Measurements from ENCODE around the gene FUBP3.
"Not testable (repeated sequence)": the region's sequence is repeated elsewhere in the genome, so short reads cannot be mapped to it uniquely, and the experiment has no call there.

The FUBP3 gene

DNA sequence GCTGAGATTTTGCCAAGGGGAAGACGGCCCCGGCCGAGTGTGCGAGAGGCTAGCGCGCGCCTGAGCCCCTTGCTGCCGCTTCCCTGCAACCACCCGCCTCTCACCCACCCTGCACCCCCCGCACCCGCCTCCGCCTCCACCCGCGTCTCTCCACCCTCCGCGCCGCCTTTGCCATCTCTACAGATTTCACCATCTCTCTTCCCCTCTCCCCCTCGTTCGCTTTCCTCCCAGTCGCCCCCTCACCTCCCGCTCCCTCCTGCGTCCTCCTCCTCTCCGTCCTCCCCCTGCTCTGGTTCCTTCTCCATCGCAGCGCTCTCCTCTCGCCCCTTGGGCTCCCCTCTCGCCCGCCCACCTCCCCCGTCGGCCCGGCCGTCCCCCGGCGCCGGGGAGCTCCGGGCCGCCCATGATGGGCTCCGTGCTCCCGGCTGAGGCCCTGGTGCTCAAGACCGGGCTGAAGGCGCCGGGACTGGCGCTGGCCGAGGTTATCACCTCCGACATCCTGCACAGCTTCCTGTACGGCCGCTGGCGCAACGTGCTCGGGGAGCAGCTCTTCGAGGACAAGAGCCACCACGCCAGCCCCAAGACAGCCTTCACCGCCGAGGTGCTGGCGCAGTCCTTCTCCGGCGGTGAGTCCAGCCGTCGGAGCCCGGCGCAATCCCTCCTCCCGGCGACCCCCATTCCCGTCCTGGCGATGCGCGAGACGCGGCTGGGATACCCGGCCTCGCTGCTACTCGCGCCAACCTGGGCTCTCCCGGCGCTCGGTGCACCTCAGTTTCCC is 85.1 kb downstream of the FUBP3 start, which contains the start of gene PRDM12:
Gene PRDM12, plus strand, starts transcription at position 344 of the 778 bp plus-strand sequence. Its CDS starts 60 bp downstream, at position 404.
- DNase-seq = no peak

DNA sequence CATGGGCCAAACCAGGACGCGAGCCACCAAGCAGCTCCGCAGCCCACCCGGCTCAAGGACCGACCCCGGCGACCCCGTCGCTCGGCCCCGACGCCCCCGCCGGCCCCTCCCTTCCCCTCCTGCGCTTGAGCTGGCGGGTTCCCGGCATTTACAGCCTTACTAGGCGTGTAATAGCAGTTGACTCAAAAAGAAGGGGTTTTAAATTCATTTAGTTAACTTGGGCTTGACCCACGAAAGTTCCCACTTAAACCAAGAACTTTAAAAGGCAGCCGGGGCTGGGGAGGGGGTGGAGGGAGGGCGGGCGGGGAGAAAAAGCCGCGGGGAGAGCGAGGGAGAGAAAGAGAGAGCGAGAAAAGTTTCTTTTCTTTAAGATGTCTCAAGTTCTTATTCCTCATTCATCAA is 85.7 kb downstream of the FUBP3 start:
- DNase-seq = no peak

DNA sequence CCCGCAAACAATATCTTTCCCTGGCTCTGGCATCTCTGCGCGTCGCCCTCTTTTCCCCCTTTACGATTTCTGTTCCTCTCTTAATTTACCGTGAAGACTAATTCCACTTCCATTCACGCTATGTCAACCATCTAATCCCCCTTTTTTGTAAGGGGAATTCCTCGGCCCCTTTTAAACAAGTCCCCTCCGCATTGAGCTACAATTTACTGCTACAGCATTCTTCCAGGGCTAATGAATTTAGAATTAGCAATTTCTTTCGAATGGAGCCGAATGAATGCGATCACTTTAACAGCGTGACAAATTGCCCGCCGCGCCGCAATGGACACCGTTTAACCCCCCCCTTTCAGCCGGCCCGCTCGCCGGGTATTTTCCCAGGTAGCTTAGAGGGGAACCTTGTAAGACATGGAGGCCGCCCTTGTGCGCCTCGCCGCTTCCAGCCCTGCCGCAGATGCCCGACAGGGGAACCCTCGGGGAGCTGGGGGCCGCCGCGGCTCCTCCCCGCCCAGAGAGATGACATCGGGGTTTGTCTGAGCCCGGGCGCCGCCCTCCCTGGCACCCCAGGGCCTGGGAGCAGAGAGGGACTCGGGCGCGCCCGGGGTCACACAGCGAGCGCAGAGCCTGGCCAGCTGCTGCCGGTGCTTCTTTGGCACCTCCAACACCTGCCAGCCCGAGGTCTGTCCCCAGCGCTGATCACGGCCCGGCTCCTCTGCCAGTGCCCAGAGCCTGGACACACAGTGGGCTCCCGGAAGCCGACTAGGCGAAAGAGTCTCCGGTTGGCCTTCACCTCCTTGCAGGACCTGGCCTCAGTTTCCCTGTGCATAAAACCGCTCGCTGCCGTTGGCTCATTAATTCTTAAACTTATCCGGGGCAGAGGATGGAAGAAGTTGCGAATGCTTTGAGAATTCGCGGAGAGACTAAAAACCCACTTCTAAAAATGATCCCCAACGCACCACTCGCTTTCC is 86.3 kb downstream of the FUBP3 start:
- no peak for DNase-seq

DNA sequence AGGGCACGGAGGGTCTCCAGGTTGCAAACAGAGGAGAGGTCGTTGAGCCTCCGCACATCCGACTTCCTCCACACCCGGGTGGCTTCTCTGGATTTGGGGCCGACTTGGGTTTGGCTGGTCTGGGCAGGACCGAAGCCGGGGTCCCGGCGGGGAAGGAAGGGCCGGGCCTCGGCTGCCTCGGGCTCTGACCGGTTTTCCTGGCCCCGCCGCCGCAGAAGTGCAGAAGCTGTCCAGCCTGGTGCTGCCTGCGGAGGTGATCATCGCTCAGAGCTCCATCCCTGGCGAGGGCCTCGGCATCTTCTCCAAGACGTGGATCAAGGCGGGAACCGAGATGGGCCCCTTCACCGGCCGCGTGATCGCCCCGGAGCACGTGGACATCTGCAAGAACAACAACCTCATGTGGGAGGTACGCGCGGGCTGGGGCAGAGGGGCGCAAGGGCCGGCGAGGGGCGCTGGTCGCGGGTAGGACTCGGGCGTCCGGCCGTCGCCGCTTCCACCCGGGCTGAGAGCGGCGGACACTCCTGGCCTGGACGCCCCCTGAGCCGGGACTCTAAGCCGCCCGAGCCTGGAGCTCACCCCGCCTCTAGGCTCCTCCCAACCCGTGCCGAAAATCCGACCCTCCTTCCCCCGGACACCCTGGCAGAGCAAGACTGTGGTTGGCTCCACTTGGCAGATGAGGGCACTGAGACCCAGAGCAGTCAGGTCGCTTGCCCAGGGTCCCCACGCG is 87.2 kb downstream of the FUBP3 start:
- no peak for DNase-seq

DNA sequence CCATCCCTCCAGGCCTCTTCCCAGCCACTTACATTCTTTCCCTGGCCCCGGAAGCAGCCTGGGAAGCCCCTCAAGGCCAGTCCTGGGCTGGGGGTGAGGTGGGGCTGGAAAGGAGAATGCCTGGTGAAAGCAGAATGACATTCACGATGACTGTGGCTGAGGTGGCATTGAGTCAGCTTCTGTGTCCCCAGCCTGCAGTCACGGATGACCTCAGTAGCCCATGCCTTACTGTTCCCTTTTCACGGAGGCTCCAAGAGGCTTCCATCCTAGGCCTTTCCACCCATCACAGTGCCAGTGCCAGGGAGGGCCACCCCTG is 87.7 kb downstream of the FUBP3 start:
- DNase-seq = no peak

DNA sequence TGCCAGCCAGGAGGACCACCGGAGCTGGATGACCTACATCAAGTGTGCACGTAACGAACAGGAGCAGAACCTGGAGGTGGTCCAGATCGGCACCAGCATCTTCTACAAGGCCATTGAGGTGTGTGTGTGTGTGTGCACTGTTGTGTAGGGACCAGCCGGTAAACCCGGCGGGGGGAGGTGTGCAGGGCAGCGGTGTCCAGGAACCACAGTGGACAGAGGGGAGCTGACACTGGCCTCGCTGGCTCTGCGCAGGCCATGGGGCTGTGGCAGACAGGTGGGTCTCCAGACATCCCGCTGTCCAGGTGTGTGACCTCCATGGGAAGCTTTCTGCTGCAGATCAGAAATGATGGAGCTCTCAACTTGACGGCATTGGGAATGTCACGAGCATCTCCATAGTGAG is 88.8 kb downstream of the FUBP3 start:
- no peak for DNase-seq

DNA sequence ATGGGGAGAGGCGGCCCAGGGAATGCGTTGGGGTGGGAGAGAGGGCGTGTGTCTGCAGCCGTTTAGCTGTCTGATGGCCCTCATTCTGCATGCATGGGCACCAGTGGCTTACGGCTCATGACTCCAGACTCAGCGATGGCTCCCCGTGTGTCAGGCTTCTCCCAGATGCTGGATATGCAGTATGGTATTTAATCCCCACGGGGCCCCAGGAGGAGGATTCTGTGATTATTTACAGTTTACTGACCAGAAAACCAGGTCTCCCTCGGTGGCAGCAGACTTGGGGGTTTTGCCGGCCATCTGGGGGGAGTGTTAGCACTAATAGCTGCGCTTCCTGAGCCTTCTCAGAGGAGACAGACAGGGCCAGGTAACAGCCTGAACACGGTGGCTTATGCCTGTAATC is 89.3 kb downstream of the FUBP3 start:
- DNase-seq = no peak

DNA sequence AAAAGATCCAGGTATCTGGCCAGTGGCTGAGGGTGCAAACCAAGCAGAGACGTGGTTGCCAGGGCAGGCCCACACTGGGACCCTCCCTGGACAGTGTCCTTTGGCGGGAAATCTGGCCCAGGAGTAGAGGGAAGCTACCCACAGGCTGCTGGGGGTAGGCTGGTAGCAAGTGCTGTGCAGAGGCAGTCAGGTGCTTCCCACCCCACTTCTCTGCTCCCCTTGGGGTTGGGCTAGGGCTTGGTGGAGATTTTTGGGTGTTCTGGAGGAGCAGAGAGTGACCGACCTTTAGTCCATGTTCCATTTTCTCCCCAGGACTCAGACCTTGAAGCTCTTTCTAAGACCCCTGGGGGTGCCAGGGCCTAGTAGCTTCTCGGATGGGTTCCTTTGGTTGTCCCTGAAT is 90.6 kb downstream of the FUBP3 start:
- DNase-seq = no peak

DNA sequence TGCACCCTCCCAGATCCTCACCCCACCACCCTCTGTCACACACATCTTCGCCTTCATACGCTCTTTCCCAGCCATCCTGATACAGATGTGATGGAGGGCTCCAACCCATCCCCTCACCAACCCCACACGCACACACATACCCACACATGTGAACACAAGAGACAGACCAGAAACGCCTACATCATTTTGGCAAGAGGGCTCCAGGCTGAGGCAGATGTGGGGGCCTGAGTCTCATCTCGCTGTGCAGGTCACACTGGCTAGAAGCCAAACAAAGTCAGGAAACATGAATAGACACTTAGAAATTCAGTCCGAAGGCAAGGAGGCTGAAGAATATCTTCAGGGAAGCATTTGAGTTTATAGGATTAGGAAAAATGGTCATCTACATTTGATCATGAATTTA is 91.3 kb downstream of the FUBP3 start:
- DNase-seq = no peak

DNA sequence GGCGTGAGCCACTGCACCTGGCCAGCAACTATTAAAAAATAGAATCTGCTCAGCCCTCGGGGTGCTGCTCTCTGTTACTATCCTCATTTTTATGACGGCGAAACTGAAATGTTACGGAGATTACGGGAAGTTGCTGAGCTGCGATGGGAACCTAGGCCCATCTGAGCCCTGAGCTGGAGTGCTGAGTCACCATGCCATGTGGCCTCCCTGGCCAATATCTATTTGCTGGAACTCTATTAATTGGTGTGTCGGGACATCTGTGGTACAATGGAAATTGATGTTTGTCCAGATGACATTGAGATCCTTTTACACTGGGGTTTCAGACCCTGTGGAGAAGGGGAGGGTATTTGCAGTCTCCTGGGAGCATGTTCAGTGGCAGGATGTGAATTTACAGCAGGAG is 93.1 kb downstream of the FUBP3 start:
- no peak for DNase-seq

DNA sequence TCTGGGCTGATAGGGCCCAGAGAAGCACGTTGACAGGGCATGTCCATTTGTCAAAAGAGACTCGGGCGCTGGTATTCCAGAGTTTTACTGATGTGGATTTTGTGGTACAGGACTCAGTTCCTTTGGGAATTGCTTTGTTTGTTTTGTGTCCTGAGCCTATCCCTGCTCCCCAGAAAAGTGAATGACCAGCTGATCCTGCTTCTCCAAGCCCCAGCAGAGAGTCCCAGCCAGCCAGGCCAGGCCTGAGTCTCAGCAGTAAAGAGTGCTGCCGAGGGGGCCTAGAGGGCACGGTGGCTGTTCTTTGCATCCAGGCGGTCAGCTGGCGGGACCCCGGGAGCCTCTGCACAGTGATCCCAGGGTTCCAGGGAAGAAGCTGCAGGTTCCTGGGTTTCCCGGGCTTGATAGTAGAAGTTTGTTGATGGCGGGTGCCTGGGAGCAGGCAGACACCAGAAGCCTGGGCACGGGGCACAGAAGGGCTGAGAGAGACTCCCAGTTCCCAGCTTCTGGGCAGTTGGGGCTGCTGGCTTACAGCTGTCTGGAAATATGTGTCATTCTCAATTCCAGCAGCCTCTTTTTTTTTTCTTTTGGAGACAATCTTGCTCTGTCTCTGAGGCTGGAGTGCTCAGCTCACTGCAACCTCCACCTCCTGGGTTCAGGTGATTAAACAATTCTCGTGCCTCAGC is 93.7 kb downstream of the FUBP3 start:
- no peak for DNase-seq

DNA sequence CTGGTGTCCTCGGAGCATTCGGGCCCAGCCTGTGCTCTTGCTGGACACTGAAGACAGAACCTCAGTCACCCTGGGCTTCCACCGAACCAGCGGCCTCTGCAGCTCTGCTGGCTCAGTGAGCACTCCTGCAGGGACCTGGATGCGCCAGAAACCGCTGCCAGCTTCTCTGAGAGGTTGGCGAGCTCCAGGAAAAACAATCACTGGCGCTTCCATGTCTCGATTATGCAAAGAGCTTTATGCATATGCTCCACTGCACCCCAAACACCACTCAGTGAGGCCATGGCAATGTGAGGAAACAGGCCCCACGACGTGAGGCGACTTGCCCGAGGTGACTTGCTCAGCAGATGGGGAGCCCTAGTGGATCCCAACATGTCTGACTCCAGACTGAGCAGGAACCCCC is 96.0 kb downstream of the FUBP3 start:
- DNase-seq = no peak

DNA sequence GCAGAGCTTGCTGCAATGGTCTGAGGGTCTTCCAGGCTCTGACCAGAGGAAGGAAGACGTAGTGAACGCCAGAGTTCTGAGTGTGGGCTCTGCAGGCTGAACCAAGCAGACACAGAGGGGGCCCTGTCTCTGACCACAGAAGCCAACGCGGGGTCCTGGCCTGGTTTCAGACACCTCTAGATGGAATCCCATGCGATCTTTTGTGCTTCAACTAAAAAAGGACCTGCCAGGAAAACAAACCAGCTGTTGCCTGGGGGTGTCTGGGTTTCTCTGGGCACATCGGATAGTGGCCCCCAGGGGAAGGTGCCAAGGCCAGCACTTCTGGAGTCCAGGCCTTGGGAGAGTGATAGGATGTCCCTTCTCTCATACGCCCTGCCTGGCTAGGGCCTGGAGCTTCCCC is 97.9 kb downstream of the FUBP3 start:
- no peak for DNase-seq

DNA sequence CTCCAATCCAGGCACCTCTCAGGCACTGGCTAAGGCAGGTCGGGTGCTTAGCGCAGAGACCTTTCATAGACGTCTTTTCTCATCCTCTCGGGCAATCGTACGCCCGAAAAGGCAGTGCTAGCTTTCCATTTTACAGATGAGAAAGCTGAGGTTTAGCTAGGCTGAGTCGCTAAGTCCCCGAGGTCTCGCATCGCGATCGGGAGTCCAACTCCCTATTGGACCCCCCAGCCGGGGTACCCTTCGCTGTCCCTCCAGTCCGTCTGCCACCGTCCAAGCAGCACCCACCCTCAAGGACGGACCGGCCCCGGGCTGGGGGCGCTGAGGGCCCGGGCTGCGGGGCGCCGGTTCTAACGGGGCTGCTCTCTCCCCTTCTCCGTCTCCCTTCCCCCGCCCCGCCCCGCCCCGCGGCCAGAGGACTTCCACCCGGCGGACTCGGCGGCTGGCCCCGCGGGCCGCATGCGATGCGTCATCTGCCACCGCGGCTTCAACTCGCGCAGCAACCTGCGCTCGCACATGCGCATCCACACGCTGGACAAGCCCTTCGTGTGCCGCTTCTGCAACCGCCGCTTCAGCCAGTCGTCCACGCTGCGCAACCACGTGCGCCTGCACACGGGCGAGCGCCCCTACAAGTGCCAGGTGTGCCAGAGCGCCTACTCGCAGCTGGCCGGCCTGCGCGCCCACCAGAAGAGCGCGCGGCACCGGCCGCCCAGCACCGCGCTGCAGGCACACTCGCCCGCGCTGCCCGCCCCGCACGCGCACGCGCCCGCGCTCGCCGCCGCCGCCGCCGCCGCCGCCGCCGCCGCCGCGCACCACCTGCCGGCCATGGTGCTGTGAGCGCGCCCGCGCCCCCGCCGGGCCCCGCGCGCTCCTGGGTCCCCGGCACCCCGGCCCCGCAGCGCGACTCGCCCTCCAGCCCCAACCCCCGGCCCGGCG is 101.7 kb downstream of the FUBP3 start:
- peak; percentile 47 for DNase-seq

DNA sequence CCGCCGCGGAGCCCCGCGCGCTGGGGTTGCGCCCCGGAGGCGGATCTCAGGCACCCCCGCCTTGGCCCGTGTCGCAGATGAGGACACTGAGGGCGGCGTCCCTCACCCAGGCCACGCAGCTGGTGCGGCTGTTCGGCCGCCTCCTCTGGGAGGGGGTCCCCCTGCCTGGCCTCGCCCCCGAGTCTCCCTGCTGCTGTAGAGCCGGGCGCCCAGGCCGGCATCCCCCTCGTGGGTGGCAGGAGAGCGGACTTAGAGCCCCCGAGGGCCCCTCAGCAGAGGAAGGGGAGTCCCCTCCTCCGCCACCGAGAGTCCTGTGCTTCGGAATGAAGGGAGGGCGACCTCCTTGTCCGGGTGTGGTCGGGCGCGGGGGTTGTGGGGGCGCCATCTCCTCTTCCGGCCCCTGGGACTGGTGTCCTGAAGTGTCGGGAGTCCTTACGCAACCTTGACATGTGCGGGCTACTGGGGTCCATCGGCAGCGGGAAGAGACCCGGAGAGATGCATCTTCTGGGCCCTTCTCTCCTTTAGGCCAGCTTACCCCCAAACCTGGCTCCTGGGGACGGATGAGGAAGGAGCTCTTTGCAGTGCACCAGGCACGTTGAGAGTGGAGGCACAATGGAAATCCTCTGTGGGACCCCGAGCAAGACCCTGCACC is 102.5 kb downstream of the FUBP3 start:
- DNase-seq = no peak

DNA sequence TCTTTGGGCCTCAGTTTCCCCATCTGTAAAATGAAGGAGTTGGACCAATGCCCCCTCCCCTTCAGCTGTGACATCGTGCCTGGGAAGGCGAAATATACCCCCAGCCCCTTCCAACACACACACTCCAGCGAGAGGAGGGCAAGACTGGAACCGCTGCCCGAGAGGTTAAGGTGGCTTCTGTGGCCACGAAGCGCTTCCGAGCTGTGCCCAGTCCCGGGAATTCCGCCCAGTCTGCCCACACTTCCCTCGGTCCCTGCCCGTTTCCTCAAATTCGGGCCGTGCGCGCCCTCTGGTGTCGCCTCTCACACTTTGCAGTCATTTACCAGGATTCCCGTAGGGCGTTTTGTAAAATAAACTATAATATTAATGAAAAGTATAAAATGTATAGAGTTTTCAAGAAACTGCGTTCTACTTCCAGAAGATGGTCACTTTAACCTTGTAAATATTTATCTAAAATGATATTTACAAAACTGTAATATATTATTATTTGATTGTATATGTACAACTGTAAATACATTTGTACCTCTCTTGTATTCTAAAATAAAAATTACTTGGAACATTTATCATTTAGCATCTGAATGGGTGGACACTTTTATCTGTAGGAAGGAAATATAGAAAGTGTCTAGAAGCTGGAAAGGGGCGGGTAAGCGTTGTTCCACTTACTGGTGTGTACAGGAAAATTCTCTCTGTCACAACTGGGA is 103.2 kb downstream of the FUBP3 start:
- peak; percentile 55 for DNase-seq

DNA sequence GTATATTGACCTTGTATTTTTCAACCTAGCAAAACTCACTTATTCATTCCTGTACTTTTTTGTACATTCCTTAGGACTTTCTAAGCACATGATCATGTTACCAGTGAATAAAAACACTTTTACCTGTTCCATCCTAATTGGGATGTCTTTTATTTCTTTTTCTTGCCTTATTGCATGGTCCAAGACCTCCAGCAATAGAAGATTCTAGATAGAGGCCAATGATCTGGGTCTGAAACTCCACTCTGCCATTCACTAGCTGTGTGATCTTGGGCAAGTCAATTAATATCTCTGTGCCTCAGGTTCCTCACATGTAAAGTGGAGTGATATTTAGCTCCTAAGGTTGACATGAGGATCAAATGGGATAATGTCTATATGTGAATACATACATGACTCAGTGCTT is 105.7 kb downstream of the FUBP3 start:
- DNase-seq = no peak

DNA sequence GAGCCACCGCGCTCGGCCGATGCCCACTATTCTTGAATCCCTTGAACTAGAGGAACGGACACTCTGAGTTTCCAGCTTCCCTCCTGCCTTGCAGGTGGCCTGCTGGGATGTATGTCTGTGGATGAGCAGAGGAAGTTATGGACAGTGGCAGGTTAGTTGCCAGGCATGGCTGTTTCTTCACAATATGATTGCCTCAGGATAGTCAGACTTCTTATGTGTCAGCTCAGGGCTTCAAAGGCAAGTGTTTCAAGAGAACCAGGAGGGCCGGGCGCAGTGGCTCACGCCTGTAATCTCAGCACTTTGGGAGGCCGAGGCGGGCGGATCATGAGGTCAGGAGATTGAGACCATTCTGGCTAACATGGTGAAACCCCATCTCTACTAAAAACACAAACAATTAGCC is 106.6 kb downstream of the FUBP3 start:
- DNase-seq = not testable (repeated sequence)

DNA sequence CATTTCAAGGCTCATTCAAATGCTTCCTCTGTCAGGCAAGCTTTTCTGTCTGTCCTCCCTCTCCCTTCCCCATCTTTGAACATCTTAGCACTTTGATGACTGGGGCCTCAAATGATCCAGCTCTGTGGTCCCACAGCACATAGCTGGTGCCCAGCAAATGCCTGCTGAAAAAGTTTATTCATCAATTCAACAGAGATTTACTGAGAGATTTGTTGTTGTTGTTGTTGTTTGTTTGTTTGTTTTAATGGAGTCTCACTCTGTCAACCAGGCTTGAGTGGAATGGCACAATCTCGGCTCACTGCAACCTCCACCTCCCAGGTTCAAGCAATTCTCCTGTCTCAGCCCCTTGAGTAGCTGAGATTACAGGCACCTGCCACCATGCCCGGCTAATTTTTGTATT is 108.2 kb downstream of the FUBP3 start:
- DNase-seq = no peak
